Skin epidermis (tissue), 12 donors: Measurements from ENCODE around the gene ANKMY1.

Source experiments
- H3K27ac ChIP-seq, 21 experiments: fragments of 200-600 bp; sonication (generic) in 11 of 21; one replicate each; pipeline ENCODE4 v1.5.0; 2020; ENCODE audit warnings: mild to moderate bottlenecking in 3 of 21, inconsistent platforms in 2 of 21, moderate library complexity in 2 of 21
- H3K4me3 ChIP-seq, 7 experiments: fragments of 200-600 bp; sonication (generic) in 2 of 7; one replicate each; pipeline ENCODE4 v1.5.0; 2020; ENCODE audit warnings: inconsistent platforms in 2 of 7, mild to moderate bottlenecking in 2 of 7, moderate library complexity in 1 of 7

ANKMY1 gene

DNA sequence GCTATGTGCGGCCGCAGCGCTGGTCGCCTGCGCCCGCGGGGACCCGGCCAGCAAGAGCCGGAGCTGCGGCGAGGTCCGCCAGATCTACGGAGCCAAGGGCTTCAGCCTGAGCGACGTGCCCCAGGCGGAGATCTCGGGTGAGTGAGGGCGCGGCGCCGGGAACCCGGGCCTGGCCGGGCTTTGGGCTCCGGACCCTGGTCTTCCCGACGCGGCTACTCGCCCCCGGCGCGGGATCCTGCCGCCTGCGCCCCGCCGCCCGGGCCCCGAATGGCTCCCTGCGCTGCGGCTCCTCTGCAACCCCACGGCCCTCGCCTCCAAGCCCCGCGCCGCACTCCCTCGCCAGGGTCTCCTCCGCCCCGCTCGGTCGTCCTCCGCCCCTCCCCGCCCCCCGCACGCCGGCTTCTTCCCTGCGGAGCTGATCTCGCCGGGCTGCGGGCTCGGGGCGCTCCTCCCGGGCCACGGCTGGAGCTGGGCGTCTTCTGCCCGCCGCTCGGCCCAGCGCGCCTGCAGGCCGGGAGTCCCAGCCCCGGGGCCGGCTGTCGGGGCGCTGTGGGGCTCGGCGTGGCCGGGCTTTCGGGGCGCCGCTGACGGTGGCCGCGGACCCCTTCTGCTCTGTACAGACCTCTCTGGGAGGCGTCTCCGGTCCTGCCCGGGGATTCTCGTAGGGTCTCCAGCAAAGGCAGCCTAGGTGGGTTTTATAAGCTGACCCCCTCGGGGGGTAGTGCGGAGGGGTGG, 121.7 kb downstream of the ANKMY1 start:
- Histone ChIP-seq H3K4me3 (peak overlapping the region; percentile 54 to 87 (median 64)), H3K27ac (peak overlapping the region; percentile 46 to 95 (median 86))

- Histone ChIP-seq H3K4me3 (peak within 1 kb of the TSS; percentile 54 to 87 (median 64)), H3K27ac (peak within 1 kb of the TSS; percentile 46 to 95 (median 87))
Measured at GRCh38 chr2:240435457-240435947, 122.3 kb downstream of the ANKMY1 start, which contains the start of gene GPC1. GPC1 (plus strand) TSS chr2:240435663; CDS start chr2:240435919, 256 bp downstream.

DNA sequence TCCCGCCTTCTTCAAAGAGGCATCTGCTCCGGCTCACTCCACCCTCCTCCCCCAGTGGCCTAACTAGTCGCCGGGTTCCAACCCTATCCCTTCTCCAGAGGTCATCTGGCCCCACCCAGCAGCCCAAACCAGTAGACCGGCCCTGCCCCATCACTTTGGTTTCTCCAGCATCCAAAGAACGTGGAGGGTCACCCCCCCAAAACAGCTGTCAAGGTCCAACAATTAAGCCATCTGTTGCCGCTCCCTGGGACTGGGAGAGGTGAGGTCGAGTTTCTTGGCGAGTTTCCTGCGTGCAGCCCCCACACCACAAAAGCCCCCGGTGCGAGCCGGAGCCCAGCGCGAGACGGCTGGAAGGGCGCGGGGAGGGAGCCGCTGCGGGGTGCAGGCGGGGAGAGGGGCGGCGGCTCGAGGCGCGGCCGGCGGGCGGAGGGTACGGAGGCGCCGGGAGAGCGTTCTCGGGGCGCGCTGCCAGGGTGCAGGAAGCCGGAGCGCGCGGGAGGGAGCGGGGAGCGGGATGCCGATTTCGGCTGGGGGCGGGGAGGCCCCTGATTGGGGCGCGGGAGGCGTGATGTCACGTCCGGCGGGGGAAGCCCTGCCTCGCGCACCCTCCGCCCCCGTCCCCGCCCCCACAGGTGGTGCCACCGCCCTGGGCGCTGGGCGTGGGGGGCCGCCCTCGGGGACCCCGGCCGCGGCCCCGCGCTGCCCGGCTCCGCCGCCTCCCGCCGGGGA, 122.9 kb downstream of the ANKMY1 start:
- H3K27ac ChIP-seq: peak overlapping the region; percentile 29 to 95 (median 85)
- peak overlapping the region; percentile 41 to 87 (median 64) for H3K4me3 ChIP-seq

DNA sequence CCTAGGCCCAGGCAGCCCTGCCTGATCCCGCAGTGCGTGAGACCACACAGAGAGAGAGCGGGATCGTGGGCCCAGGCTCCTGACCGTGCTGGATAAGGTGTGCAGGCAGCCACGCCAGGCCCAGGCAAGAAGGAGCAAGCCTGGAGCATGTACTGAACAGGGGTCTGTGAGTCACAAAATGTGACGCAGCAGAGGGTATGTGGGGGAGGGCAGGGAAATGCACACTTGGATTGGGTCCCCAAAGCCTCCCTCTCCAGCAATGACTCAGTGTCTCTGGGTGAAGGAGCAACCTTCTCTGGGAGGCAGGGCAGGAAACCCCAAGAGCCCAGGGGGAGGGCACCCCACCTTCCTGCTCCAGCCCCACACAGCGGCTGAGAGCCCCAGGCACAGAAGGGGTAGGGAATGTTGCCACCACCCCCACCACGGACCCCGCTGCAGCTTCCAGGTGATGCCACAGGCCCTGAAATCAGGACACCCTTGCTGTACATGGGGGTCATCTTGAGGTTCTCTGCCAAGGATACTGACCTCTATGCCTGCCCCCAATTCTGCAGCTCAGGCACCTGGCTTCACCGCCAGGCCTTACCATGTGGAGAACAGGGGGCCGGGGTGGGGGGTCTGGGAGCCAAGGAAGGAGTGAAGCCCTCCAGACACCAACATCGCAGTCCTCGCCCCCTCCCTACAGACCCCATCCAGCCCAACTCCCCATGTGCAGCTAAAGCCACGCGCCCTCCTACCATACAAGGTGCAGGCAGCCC, 123.6 kb downstream of the ANKMY1 start:
- H3K4me3 ChIP-seq: peak overlapping the region; percentile 41 to 87 (median 64)
- H3K27ac ChIP-seq: peak overlapping the region; percentile 29 to 95 (median 85)

- H3K4me3 ChIP-seq: peak overlapping the region in 1 of 7 experiments; percentile 87
- H3K27ac ChIP-seq: peak overlapping the region in 17 of 21 experiments; percentile 48 to 95 (median 85)
Measured at GRCh38 chr2:240432820-240433801, 124.7 kb downstream of the ANKMY1 start.

DNA sequence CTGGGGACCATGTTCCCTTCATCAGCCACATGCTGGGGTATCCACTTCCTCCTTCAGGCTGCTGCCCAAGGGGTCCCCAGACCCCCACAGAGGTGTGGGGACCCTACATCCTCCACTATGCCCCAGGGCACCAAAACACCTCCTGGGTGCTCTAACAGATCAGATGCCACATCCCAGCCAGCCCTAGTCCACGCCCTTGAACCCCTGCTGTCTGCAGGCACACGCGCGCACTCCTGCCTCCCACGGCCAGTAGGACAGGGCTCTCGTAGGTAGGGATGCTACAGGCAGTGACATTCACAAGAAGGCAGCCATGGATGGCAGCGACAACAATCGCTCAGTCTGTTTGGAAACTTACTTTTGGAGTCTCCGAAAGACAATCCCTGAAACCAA, 125.4 kb downstream of the ANKMY1 start:
- peak overlapping the region in 3 of 21 experiments; percentile 82 to 93 (median 92) for H3K27ac ChIP-seq
- peak overlapping the region in 1 of 7 experiments; percentile 14 for H3K4me3 ChIP-seq

DNA sequence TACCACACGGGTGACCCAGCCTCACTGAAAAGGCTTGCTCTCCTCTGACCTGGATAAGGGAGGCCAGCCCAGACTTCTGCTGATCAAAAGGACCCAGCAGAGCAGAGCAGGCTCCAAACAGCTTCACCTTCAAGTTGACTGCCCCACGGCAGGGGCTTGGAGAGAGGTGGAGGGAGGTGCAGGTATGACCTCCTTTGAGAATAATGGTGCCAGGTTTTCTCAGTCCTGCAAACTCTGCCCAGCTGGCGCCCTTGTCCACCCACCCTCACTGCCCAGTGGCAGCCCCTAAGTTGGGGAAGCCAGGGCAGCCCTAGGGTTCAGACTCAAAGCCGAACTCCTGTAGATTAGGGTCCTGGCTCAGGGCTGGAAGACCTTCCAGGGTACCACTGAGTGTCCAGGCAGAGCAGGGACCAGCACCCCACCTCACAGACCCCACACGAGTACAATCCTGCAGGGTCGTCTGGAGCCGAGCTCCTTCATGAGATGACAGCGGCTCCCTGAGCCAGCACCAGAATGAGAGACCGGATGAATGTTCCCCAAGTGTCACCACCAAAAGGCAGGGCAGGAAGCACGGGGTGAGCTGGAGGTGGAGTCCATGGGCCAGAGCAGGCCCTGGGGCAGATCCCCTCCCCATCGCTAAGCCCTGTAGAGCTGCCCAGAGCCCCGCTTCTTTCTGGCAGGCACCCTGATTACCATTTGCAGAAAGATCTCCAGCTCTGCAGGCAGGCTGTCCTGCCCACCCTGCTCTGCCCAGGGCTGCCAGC, 125.9 kb downstream of the ANKMY1 start:
- no peak overlapping the region for H3K4me3 ChIP-seq
- no peak overlapping the region for H3K27ac ChIP-seq

- no peak overlapping the region for H3K4me3 ChIP-seq
- H3K27ac ChIP-seq: no peak overlapping the region
Measured at GRCh38 chr2:240431271-240431660, 126.5 kb downstream of the ANKMY1 start.

DNA sequence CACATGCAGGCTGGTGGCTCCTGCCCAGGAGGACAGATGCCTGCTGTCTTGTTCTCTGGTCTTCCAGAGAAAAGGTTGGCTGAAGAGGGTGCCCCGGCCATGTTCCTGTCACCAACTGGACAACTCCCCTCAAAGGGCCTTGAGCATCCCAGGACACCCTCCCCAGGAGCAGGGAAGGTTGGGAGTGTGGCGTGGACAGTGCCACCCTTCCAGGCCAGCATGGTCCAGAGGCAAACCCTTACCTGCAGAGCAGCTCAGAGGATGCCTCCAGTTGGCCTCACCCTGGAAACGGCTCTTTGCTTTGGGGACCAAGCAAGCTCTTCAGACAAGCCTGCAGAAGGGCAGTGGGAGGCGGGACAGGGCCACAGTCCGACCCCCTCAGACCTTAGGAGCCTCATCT, 127.2 kb downstream of the ANKMY1 start:
- H3K4me3 ChIP-seq: no peak overlapping the region
- no peak overlapping the region for H3K27ac ChIP-seq

DNA sequence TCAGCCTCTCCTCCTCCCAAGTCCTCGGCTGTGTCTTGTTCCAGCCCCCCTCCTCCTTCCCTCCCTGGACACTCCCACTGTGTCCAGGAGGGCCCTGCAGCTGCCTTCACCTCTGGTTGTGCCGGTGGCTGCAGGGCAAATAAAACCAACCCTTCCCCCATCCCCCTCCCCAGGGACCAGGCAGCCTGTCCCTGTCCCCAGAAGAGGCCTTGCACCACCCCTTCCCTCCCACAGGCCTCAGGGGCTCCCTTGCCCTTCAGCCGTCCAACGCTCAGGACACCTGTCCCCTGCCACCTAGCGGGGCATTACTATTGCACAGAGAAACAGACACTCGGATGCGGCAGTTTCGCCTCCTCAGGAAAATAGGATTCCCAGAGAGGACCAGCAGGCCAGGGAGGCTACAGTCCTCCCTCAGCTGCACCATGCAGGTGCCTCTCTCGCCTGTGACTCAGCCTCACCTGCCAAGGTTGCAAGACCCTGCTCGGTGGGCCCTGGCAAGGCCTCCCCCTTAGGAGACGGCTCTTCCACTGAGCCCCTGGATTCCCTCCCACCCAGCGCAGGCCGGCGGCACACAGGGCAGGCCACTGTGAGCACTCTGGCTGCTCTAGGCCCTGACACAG, 127.8 kb downstream of the ANKMY1 start:
- Histone ChIP-seq H3K27ac (no peak overlapping the region), H3K4me3 (no peak overlapping the region)
